ENCODE measurements around the gene TGFBI.

TGFBI gene

DNA sequence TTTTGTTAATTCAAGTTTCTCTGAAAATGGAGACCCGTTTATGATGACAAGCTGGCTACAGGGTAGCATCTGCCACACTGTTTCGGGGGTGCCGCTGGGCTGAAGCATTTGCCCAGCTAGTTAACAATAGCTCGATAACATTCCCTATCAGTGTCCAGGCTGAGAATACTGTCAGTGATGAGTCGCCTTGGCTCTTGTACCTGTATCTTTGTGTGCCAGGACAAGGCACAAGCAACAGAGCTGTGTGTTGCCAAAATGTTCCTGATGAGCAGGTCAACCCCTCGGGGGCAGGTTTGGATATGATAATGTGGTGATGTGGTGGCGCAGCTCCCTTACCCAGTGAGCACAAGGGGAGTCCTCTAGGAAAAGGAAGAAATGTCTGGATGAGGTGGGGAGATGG lies 7.0 kb downstream of the TGFBI start:
- H3K4me3 ChIP-seq (ENCODE audit: low read depth in 1 of 2, low read length in 1 of 2): no peak overlapping the region
- peaks cover 10 to 16% of the 10 kb centered on the region in 2 experiments for H3K4me1 ChIP-seq (ENCODE audit: control insufficient read depth in 1 of 2, insufficient read depth in 1 of 2, low read depth in 1 of 2, low read length in 1 of 2)
- H3K9me3 ChIP-seq: no peaks in the 10 kb centered on the region

DNA sequence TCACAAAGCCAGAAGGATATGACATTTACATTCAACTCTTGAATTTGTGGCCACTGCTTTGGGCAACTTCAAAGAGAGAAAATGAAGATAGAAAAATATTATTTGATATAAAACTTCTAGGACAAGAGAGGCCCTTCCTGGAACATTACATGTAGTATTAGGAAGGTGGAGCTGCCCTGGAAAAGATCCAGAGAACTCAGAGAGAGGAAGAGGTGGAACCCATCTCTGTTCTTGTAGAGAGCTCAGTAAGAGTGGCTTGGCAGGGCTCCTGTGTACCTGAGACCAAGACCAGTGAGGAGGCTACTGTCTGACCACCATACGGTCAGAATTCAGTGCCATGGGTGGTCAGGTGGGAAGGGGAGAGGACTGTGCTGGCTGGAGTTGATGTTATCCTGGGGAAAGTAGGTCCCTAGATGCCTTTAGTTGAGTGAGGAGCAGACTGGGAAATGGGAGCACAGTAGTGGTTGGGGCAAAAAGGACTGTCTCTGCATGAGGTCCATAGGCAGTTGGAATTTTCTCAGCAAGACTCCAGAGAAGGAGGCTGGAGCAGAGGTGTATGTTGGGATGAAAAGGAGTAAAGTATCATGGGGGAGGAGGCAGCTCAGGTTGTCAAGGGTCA lies 7.6 kb downstream of the TGFBI start:
- H3K4me3 ChIP-seq (ENCODE audit: low read depth in 1 of 2, low read length in 1 of 2): no peak overlapping the region

More for the DNA sequence above, 7.0 kb downstream of the TGFBI start:
- TF ChIP-seq, protein P1, sequence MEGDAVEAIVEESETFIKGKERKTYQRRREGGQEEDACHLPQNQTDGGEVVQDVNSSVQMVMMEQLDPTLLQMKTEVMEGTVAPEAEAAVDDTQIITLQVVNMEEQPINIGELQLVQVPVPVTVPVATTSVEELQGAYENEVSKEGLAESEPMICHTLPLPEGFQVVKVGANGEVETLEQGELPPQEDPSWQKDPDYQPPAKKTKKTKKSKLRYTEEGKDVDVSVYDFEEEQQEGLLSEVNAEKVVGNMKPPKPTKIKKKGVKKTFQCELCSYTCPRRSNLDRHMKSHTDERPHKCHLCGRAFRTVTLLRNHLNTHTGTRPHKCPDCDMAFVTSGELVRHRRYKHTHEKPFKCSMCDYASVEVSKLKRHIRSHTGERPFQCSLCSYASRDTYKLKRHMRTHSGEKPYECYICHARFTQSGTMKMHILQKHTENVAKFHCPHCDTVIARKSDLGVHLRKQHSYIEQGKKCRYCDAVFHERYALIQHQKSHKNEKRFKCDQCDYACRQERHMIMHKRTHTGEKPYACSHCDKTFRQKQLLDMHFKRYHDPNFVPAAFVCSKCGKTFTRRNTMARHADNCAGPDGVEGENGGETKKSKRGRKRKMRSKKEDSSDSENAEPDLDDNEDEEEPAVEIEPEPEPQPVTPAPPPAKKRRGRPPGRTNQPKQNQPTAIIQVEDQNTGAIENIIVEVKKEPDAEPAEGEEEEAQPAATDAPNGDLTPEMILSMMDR (IDR thresholded peaks at IDR 0.05): no peak
- Histone ChIP-seq H3K36me3 (no peaks in the 10 kb centered on the region), H3K27ac (no peak overlapping the region), H3K27me3 (no peaks in the 10 kb centered on the region)

DNA sequence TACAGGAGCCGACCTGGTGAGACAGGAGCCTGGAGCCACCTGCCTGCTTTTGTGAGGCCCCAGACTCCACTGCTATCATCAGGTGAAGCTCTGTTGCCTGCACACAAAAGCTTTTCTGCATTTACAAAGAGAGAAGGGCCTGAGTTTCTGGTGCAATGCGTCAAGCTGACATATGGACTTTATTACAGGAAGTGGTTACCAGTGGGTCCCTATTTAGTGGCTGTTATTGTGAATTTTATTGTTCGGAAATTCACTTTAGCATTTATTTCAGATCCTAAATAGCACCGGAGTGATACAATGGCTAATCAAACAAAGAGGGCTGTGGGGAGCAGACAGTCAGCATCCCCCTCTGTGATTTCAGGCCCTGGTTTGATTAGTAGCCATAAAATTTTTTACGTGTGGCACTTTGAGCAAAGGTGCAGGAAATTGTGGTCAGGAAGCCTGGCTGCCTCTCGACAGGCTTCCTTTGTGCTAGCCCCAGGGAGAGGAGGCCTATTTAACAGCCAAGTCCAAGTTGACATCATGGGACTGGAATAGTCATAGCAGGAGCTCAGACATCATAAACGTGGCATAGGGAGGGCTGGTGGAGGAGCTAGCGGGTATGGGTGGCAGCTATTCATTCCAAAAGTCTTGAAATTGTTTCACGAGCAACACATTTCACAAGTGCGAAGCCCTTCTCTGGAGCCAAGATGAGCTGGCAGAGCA lies 8.4 kb downstream of the TGFBI start:
- H3K27me3 ChIP-seq: no peaks in the 10 kb centered on the region
- TF ChIP-seq, protein P1 (IDR thresholded peaks at IDR 0.05): no peak
- H3K36me3 ChIP-seq: no peaks in the 10 kb centered on the region
- H3K4me3 ChIP-seq (ENCODE audit: low read depth in 1 of 2, low read length in 1 of 2): no peak overlapping the region
- no peak overlapping the region for H3K27ac ChIP-seq
- no peaks in the 10 kb centered on the region for H3K9me3 ChIP-seq
- peaks cover 10 to 16% of the 10 kb centered on the region in 2 experiments for H3K4me1 ChIP-seq (ENCODE audit: control insufficient read depth in 1 of 2, insufficient read depth in 1 of 2, low read depth in 1 of 2, low read length in 1 of 2)

More for the DNA sequence above, 7.6 kb downstream of the TGFBI start:
- Histone ChIP-seq H3K4me1 (ENCODE audit: control insufficient read depth in 1 of 2, insufficient read depth in 1 of 2, low read depth in 1 of 2, low read length in 1 of 2) (peaks cover 10 to 16% of the 10 kb centered on the region in 2 experiments), H3K27ac (no peak overlapping the region), H3K27me3 (no peaks in the 10 kb centered on the region), H3K9me3 (no peaks in the 10 kb centered on the region), H3K36me3 (no peaks in the 10 kb centered on the region)
- TF ChIP-seq, protein P1 (IDR thresholded peaks at IDR 0.05): no peak

DNA sequence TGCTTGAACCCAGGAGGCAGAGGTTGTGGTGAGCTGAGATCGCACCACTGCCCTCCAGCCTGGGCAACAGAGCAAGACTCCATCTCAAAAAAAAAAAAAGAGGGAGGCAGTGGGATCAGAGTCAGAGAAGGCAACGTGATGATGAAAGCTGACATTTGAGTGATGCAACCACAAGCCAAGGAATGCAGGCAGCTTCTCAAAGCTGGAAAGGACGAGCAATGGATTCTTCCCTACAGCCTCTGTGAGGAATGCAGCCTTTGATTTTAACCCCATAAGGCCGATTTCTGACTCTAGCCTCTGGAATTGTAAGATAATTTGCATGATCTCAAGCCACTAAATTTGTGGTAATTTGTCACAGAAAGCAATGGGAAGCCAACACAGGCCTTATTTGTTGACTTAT lies 9.8 kb downstream of the TGFBI start:
- H3K9me3 ChIP-seq: no peaks in the 10 kb centered on the region
- H3K27me3 ChIP-seq: no peaks in the 10 kb centered on the region
- no peak overlapping the region for H3K27ac ChIP-seq
- peaks cover 20 to 22% of the 10 kb centered on the region in 2 experiments for H3K4me1 ChIP-seq (ENCODE audit: control insufficient read depth in 1 of 2, insufficient read depth in 1 of 2, low read depth in 1 of 2, low read length in 1 of 2)
- TF ChIP-seq, protein P1 (IDR thresholded peaks at IDR 0.05): no peak
- no peak overlapping the region for H3K4me3 ChIP-seq (ENCODE audit: low read depth in 1 of 2, low read length in 1 of 2)
- no peaks in the 10 kb centered on the region for H3K36me3 ChIP-seq

DNA sequence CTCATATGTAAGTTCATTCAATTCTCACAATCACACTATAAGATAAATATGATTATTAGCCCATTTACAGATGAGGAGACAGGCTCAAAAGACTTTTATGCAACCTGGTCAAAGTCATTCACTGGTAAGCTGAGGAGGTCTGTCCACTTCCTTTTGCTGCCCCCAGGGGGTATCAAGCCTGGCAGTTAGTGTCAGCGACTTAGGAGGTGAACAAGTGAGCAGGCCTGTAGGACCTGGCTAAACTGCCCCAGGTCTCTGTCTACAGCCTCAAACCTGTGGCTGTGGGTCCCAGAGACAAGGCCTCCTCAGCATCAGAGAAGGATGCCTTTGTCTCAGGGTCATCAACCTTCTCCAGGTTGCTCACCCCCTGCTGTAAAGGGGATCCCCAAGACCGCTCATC lies 10.4 kb downstream of the TGFBI start:
- TF ChIP-seq, protein P1 (IDR thresholded peaks at IDR 0.05): no peak
- Histone ChIP-seq H3K36me3 (no peaks in the 10 kb centered on the region), H3K27ac (no peak overlapping the region), H3K4me3 (ENCODE audit: low read depth in 1 of 2, low read length in 1 of 2) (no peak overlapping the region), H3K27me3 (no peaks in the 10 kb centered on the region), H3K4me1 (ENCODE audit: control insufficient read depth in 1 of 2, insufficient read depth in 1 of 2, low read depth in 1 of 2, low read length in 1 of 2) (peaks cover 20 to 22% of the 10 kb centered on the region in 2 experiments), H3K9me3 (no peaks in the 10 kb centered on the region)
